NCI-H2196 (cell line): ENCODE data around the gene RAB10.
"Not testable (repeated sequence)": the region's sequence is repeated elsewhere in the genome, so short reads cannot be mapped to it uniquely, and the experiment has no call there.

Source experiments
- DNase-seq: peaks from one replicate; lab custom pipeline; 2025; ENCODE audit not compliant: unreplicated experiment; lab: John Stamatoyannopoulos, UW

The RAB10 gene

DNA sequence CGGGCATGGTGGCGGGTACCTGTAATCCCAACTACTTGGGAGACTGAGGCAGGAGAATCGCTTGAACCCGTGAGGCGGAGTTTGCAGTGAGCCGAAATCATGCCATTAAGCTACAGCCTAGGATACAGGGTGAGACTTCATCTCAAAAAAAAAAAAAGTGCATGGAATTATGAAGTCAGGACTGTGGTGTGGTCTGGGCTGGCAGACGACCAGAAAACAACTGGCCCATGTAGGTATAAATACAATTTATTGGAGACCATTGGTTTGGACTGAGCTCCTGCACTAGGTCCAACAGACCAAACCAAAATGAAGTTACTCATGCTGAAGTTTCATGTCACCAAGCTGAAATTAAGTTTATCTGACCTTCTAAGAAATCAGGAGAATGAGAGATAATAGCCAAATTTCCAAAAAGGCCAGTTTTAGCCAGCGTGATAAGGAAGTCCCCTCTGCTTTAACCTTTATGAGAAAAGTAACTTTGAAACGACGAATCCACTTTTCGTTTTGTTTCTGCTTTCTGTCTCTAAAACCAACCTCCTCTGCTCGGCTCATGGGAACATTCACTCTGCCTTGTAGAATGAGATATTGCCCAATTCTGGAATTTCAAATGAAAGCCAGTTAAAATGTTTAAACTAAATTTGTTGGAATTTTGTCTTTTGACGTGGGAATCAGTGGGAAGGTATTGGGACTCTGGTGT lies 17.7 kb upstream of the RAB10 start:
- DNase-seq, result no peak

GRCh38 chr2:26016706-26017045 lies 17.2 kb upstream of the RAB10 start:
- not testable (repeated sequence) for DNase-seq

GRCh38 chr2:26017464-26018183 lies 16.3 kb upstream of the RAB10 start:
- DNase-seq, result no peak

DNA sequence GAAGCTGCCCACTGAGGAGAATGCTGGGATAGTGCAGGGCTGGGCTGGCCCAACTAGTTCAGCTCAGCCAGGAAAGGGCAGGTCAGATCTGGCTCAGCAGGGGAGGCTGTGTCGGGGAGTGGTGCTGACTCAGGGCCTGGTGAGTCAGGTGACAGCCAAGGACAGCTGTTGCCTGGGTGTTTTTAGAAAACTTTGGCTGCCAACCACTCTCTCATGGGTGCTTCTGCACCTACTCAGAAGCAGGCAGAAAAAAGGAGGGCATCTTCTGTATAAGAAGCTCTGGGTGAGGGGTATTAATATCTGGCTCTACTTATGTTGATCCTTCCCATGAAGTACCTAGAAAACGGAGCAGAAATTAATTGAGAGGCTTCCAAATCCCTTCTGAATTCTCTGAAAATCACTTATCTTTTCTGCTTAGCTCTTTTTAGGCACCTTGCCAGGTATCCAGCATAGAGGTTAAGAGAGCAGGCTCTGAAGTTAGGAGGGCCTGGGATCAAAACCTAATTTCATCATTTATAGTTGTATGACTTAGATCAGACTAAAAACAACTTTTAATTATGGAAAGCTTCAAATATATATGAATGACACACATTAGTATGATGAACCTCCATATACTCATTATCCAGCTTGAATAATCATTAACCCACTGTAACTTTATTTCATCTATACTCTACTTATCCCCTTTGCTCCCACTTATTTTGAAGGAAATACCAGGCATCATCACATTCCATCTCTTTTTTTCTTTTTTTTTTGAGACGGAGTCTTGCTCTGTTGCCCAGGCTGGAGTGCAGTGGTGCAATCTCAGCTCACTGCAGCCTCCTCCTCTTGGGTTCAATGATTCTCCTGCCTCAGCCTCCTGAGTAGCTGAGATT lies 15.5 kb upstream of the RAB10 start:
- DNase-seq, result peak; percentile 81

DNA sequence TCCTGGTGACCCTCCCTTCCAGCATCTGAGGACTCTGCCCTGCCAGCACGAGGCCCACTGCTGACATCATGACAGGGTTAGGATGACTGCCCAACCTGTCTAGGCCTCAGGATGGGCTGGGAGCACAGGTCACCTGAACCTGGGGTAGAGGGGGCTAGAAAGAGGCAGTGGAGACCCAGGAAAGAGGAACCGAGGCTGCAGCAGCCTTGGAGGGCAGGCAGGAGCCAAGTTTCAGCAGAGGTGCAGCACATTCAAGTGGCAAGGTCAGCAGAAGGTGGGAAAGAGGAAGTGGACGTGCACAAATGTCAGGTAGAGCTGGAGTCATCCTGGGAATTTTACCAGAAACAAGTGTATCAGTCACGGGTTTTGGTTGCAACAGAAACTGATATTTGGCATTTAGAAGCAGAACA lies 13.6 kb upstream of the RAB10 start:
- no peak for DNase-seq

- DNase-seq, result no peak
Observed at GRCh38 chr2:26024260-26024659, 9.6 kb upstream of the RAB10 start.

DNA sequence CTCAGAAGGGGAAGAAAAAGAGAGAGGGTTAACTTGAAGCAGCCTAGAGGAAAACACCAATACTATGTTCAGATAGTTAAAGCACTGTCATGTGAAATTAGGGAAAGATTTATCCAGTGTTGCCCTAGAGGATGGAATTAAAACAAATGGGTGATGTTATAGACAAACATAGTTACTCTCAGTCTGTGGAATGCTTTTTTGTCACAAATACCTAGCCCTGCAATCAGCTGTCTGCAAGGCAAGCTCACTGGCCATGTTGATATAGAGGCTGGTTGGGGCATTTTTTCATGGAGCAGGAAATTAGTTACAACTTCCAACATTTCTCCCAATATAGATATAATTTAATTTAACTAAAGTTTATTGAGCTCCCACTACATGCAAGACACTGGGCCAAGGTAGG lies 8.4 kb upstream of the RAB10 start:
- no peak for DNase-seq

DNA sequence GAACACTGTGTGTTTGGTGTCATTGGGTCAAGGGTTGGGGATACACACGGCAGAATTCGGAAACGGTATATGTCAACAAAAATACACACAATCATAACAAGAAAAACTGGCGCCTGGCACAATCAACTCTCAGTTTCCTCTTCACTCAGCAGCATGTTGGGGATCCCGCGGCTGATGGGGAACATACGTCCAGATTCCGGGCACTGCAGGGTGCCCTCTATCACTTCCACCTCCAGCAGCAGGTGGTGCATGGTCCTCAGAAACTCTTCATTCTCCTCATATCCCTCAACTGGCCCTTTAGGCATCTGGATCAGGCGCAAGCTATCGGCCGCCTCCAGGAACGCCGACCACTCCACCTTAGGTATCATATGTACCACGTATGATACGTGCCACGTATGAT lies 5.8 kb upstream of the RAB10 start:
- not testable (repeated sequence) for DNase-seq

DNA sequence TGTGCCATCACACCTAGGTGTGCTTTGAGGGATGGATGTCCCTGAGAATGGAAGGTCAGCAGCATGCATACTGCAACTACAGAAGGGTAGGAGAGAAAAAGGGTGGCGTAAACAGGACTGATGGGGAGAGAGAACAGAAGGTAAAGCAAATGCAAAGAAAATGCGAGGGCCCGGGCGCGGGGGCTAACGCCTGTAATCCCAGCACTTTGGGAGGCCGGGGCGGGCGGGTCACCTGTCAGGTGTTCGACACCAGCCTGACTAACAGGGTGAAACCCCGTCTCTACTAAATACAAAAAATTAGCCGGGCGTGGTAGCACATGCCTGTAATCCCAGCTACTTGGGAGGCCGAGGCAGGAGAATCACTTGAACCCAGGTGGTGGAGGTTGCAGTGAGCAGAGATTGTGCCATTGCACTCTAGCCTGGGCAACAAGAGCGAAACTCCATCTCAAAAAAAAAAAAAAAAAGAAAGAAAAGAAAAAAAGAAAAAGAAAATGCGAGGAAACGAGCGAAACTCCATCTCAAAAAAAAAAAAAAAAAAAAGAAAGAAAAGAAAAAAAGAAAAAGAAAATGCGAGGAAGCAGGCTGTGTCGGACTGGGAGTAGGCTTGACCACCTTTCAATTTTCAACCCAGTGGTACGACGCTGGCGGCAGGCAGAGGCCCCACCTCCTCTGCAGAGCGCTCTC lies 1.2 kb upstream of the RAB10 start:
- not testable (repeated sequence) for DNase-seq

DNA sequence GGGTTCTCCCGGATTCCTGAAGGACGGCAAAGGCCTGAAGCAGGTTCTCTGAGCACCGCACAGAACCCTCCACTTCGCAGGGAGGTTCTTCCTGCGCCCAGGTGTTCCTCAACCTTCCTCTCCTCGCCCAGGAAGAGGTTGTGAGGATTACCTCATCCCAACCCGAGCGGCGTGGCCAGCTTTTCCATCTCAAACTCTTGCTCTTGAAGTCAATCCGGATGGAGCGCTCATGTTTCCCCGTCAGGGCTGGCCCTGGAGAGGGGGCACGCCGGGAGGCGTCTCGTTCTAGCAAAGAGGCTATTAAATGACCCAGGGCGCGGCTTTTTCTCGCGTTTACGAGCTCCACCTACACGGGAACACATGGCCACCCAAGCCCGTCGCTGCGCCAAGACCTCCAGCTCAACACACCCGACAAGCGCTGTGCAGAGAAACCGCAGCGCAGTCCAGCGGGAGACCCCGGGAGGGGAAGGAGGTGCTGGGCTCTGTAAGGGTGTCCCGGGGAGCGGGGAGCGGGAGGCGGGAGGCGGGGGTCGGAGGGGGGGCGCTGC lies 540 bp upstream of the RAB10 start:
- peak; percentile 92 for DNase-seq

- DNase-seq, result no peak
Observed at GRCh38 chr2:26034637-26034992, 731 bp downstream of the RAB10 start.

- no peak for DNase-seq
Observed at GRCh38 chr2:26035090-26035743, 1.3 kb downstream of the RAB10 start.

- DNase-seq, result no peak
Observed at GRCh38 chr2:26039603-26040323, 5.9 kb downstream of the RAB10 start.

GRCh38 chr2:26043109-26043508 lies 9.2 kb downstream of the RAB10 start:
- no peak for DNase-seq

- peak; percentile 4 for DNase-seq
Observed at GRCh38 chr2:26043862-26044696, 10.2 kb downstream of the RAB10 start.

DNA sequence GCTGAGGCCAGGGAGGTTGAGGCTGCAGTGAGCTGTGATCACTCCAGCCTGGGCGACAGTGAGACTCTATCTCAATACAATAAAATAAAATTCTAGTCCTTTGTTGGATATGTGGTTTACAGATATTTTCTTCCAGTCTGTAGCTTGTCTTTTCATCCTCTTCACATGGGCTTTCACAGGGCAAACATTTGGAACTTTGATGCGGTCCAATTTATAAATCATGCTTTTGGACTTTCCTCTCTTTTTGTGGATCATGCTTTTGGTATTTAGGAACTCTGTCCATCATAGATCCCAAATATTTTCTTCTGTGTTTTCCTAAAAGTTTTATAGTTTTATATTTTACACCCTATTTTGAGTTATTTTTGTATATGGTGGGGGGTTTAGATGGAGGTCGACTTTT lies 14.9 kb downstream of the RAB10 start:
- no peak for DNase-seq

- DNase-seq, result no peak
Observed at GRCh38 chr2:26049641-26050040, 15.8 kb downstream of the RAB10 start.

DNA sequence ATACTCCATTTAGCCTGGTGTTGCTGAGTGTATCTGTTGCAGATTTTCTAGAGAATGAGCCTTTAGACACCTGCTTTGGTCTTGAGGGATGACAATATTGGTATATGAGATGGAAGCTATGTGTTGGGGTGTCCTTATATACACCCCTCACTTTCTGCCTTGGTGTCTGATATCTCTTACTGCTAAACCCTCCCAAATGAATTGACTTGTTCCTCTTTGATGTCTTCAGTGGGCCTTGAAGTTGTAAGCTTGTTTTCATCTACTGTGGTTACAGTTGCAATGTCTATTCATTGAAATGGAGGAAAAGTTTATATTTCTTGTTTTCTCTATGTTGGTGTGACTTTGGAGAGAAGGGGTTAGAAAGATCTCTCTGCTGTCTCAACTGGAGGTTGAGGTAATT lies 18.9 kb downstream of the RAB10 start:
- DNase-seq, result no peak
